HepG2 (cell line): ENCODE results near the gene PAPPA. TPM values are rescaled to one million over a fixed set of nuclear protein-coding genes. Genes with fewer than 3 reads are reported as not detected.

Experiments used
- ATAC-seq: fragments of 200-7000 bp; cut with Tn5 transposase; 3 replicates; pipeline ENCODE4 v1.9.1; 2020; ENCODE audit warnings: mild to moderate bottlenecking, moderate library complexity
- BruUV-seq: library from RNA; stranded (reverse); fragments of 400-500 nt; replicated peaks from 2 replicates; lab custom pipeline; 2021; lab: Mats Ljungman, UMichigan
- CTCF ChIA-PET: fragments of 300-600 bp; formaldehyde crosslinking; extraction: SDS; loops from one replicate; lab custom pipeline; 2021; ENCODE audit warnings: low total read pairs, inconsistent platforms, low intra/inter-chr PET ratio; lab: Yijun Ruan, JAX
- POLR2A ChIA-PET: fragments of 350-600 bp; sonication (Branson Sonifier 250); formaldehyde crosslinking; loops from one replicate; lab custom pipeline; 2020; ENCODE audit warnings: antibody characterized with exemption, inconsistent platforms; lab: Yijun Ruan, JAX
- DNase-seq: peaks from one replicate; pipeline ENCODE4 v3.0.0-alpha.2; 2015; ENCODE audit warnings: low spot score
- FAIRE-seq: peaks from 3 replicates; lab custom pipeline; 2011; peaks lifted over from hg19 to GRCh38; lab: Jason Lieb, UNC
- H2AFZ ChIP-seq: one replicate; pipeline ENCODE4 v1.6.1; 2011; ENCODE audit warnings: low read length, inconsistent platforms
- H3K27ac ChIP-seq: fragments of 300-600 bp; 3 replicates; pipeline ENCODE4 v1.8.0; 2011; ENCODE audit warnings: mixed run types, mild to moderate bottlenecking, mixed read lengths, low read length, inconsistent platforms; ENCODE audit not compliant: insufficient read depth; ENCODE audit errors: extremely low read length
- H3K27me3 ChIP-seq, 2 experiments: fragments of 200-600 bp in 1 of 2; 2 replicates in 1 of 2; 3 replicates in 1 of 2; pipeline versions ENCODE4 v1.6.0 to v1.8.0; 2011; ENCODE audit warnings: low read length in 2 of 2, mild to moderate bottlenecking in 2 of 2, moderate library complexity in 2 of 2, inconsistent platforms in 1 of 2; ENCODE audit not compliant: insufficient read depth in 2 of 2, control insufficient read depth in 1 of 2
- H3K36me3 ChIP-seq, 2 experiments: fragments of 200-600 bp in 1 of 2; replicated peaks in 1 of 2; 2 replicates in 1 of 2; 3 replicates in 1 of 2; pipeline versions ENCODE4 v1.5.1 to v1.8.0; 2011; ENCODE audit warnings: low read length in 2 of 2, inconsistent platforms in 1 of 2; ENCODE audit not compliant: insufficient read depth in 2 of 2, control insufficient read depth in 1 of 2
- H3K4me1 ChIP-seq: 2 replicates; pipeline ENCODE4 v1.5.1; 2012; ENCODE audit warnings: low read length, inconsistent platforms; ENCODE audit not compliant: insufficient read depth
- H3K4me2 ChIP-seq: 2 replicates; pipeline ENCODE4 v1.6.0; 2011; ENCODE audit warnings: low read depth, low read length, inconsistent platforms
- H3K4me3 ChIP-seq, 3 experiments: fragments of 200-600 bp in 1 of 3; sonication (generic), shearing (Covaris generic) in 1 of 3; replicated peaks in 1 of 3; 2 replicates each; pipeline ENCODE4 v1.5.1; 2011 to 2016; ENCODE audit warnings: low read length in 3 of 3, inconsistent platforms in 2 of 3, low read depth in 2 of 3, mild to moderate bottlenecking in 2 of 3, control low read depth in 1 of 3, mixed read lengths in 1 of 3; ENCODE audit not compliant: insufficient read depth in 1 of 3
- H3K79me2 ChIP-seq: one replicate; pipeline ENCODE4 v1.6.1; 2011; ENCODE audit warnings: low read length, inconsistent platforms; ENCODE audit not compliant: insufficient read depth
- H3K9ac ChIP-seq: 2 replicates; pipeline ENCODE4 v1.6.0; 2011; ENCODE audit warnings: mild to moderate bottlenecking, low read depth, low read length, inconsistent platforms; ENCODE audit not compliant: insufficient read depth
- H3K9me3 ChIP-seq: 2 replicates; pipeline ENCODE4 v1.5.1; 2012; ENCODE audit warnings: mild to moderate bottlenecking, low read length
- H4K20me1 ChIP-seq: 2 replicates; pipeline ENCODE4 v1.6.0; 2011; ENCODE audit warnings: inconsistent platforms, mild to moderate bottlenecking, low read length, moderate library complexity; ENCODE audit not compliant: insufficient read depth
- CENPBD1 ChIP-seq: sonication (generic); formaldehyde crosslinking; IDR thresholded peaks from 2 replicates; pipeline ENCODE4 v1.8.0; 2022; ENCODE audit warnings: missing genetic modification reagents, low read depth, mild to moderate bottlenecking, borderline replicate concordance
- CERS6 ChIP-seq: sonication (generic); formaldehyde crosslinking; IDR thresholded peaks from 2 replicates; pipeline ENCODE4 v1.5.0; 2020; ENCODE audit warnings: missing genetic modification reagents
- ETV6 ChIP-seq: sonication (generic); formaldehyde crosslinking; conservative IDR thresholded peaks from 2 replicates; pipeline ENCODE4 v1.4.0; 2020; ENCODE audit warnings: missing genetic modification reagents
- FOXC1 ChIP-seq: sonication (generic); formaldehyde crosslinking; IDR thresholded peaks from 2 replicates; pipeline ENCODE4 v1.8.0; 2022; ENCODE audit warnings: mild to moderate bottlenecking, missing genetic modification reagents, borderline replicate concordance
- GFI1 ChIP-seq: sonication (generic); formaldehyde crosslinking; IDR thresholded peaks from 2 replicates; pipeline ENCODE4 v1.5.0; 2020; ENCODE audit warnings: missing genetic modification reagents, mild to moderate bottlenecking, borderline replicate concordance
- NR2F2 ChIP-seq: IDR thresholded peaks from 2 replicates; pipeline ENCODE4 v1.6.1; 2012; ENCODE audit warnings: low read depth, inconsistent platforms, borderline replicate concordance
- PLSCR1 ChIP-seq: sonication (generic); formaldehyde crosslinking; IDR thresholded peaks from 2 replicates; pipeline ENCODE4 v1.5.0; 2020; ENCODE audit warnings: missing genetic modification reagents, mild to moderate bottlenecking, borderline replicate concordance
- ZBTB10 ChIP-seq: sonication (generic); formaldehyde crosslinking; IDR thresholded peaks from 2 replicates; pipeline ENCODE4 v1.4.0; 2020; ENCODE audit warnings: missing genetic modification reagents, borderline replicate concordance
- ZFP41 ChIP-seq: sonication (generic); formaldehyde crosslinking; IDR thresholded peaks from 2 replicates; pipeline ENCODE4 v1.4.0; 2020; ENCODE audit warnings: mild to moderate bottlenecking, missing genetic modification reagents, borderline replicate concordance
- ZMAT3 ChIP-seq: sonication (generic); formaldehyde crosslinking; conservative IDR thresholded peaks from 2 replicates; pipeline ENCODE4 v1.7.0; 2021; ENCODE audit warnings: missing genetic modification reagents
- ZNF263 ChIP-seq: sonication (generic); formaldehyde crosslinking; IDR thresholded peaks from 2 replicates; pipeline ENCODE4 v1.4.0; 2020; ENCODE audit warnings: missing genetic modification reagents
- ZNF879 ChIP-seq: sonication (generic); formaldehyde crosslinking; IDR thresholded peaks from 2 replicates; pipeline ENCODE4 v1.8.1; 2023; ENCODE audit warnings: missing genetic modification reagents
- ZSCAN29 ChIP-seq: sonication (generic); formaldehyde crosslinking; conservative IDR thresholded peaks from 2 replicates; pipeline ENCODE4 v1.4.0; 2020; ENCODE audit warnings: mild to moderate bottlenecking, missing genetic modification reagents
- WGBS: methylation state at CpG from one replicate; pipeline ENCODE4 v1.1.6; 2017; ENCODE audit warnings: low lambda C conversion rate; 5-methylcytosine and 5-hydroxymethylcytosine counted together
- in situ Hi-C: cut with HindIII; loops from 2 replicates; pipeline ENCODE4 v1.10.0; 2017; ENCODE audit warnings: low pct_unique_long_range_greater_than_20kb; ENCODE audit not compliant: extremely low pct_ligation_motif_present
- intact Hi-C: fragments of 100-400 bp; cut with micrococcal nuclease; formaldehyde crosslinking; loops from one replicate; pipeline ENCODE4 v1.10.0; 2022; ENCODE audit not compliant: unreplicated experiment
- polyA plus RNA-seq, 8 experiments: library from polyadenylated mRNA; depleted of rRNA in 3 of 8; stranded (reverse) in 7 of 8; unstranded in 1 of 8; fragments of >200 nt; fragmentation: Illumina TruSeq in 4 of 8; extraction: Trizol in 4 of 8; gene quantifications; 2 replicates each; pipeline versions ENCODE4 v1.2.1 to v1.2.3, GENCODE V29; 2011 to 2016; ENCODE audit warnings: low read depth in 4 of 8, missing spikeins in 1 of 8, mixed read lengths in 1 of 8; ENCODE audit not compliant: insufficient read depth in 1 of 8
- total RNA-seq, 5 experiments: library from RNA; depleted of rRNA; stranded (reverse); fragments of >200 nt; fragmentation: Illumina TruSeq; extraction: Trizol; gene quantifications; 2 replicates each; pipeline ENCODE4 v1.2.3, GENCODE V29; 2016; ENCODE audit warnings: low read depth in 1 of 5

The PAPPA gene
- total and polyA plus RNA-seq, 2 of the 13 experiments (the other 11 are each of a cell fraction or from before 2014, with no cell fraction given) = 0.09 to 0.11 TPM

- Histone ChIP-seq H3K27ac (no peak overlapping the region), H3K4me3 (no peak overlapping the region), H3K27me3 (peaks cover 0 to under 1% of the 10 kb centered on the region in 2 experiments; a peak in 1 of 5 replicates), H3K4me1 (no peaks in the 10 kb centered on the region), H3K9me3 (no peaks in the 10 kb centered on the region), H3K79me2 (no peaks in the 10 kb centered on the region)
- CTCF ChIA-PET = no interaction called here
- intact Hi-C loops = no loop called here
- 3% methylated on average over 3 of the region's 3 CpGs for WGBS
- no TSS peak for BruUV-seq
- no peak for DNase-seq
- TF ChIP-seq ZNF879 (CRISPR knock-in tag) (no peak), ZNF263 (CRISPR knock-in tag) (no peak), CERS6 (CRISPR knock-in tag) (no peak), ETV6 (CRISPR knock-in tag) (no peak), GFI1 (CRISPR knock-in tag) (no peak), FOXC1 (CRISPR knock-in tag) (no peak), NR2F2 (no peak), CENPBD1 (CRISPR knock-in tag) (no peak), ZSCAN29 (CRISPR knock-in tag) (no peak), ZFP41 (CRISPR knock-in tag) (no peak), ZMAT3 (CRISPR knock-in tag) (no peak), PLSCR1 (CRISPR knock-in tag) (no peak), ZBTB10 (no peak)
- TF ChIP-seq, all 625 proteins: peak for 0
- Histone ChIP-seq H2AFZ (no peak overlapping the region), H4K20me1 (peaks cover 2% of the 10 kb centered on the region; the same call in 1 of the 2 replicates), H3K9ac (no peak overlapping the region), H3K36me3 (no peaks in the 10 kb centered on the region), H3K4me2 (no peak overlapping the region)
- no peak for ATAC-seq
- no peak for FAIRE-seq
- POLR2A ChIA-PET = no interaction called here
- in situ Hi-C loops = no loop called here
Observed at GRCh38 chr9:116313638-116314037, 160.0 kb downstream of the PAPPA start.
